EL (cell line): ENCODE data around the gene GH2.
"Not testable (repeated sequence)": the region's sequence is repeated elsewhere in the genome, so short reads cannot be mapped to it uniquely, and the experiment has no call there.

Source experiments
- DNase-seq: peaks from one replicate; pipeline ENCODE4 v3.0.0-alpha.2; 2016

The GH2 gene

GRCh38 chr17:63871646-63872365 is 9.9 kb downstream of the GH2 start:
- peak; percentile 15 for DNase-seq

DNA sequence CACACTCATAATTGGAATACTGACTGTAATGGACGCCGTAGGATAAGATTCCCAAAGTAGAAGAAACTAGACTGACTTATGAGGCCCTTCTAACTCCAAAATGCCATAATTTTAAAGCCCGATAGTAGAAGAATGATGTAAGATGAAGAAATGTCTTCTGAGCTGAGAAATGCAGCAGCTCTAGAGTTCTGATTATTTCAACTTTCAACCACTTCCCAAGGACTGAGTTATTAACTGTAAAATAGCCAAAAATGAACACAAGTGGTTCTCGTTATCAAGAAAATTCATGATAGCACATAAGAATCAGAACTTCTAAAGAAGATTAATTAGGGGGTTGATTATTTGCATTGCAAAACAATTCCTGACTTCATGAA is 11.5 kb downstream of the GH2 start:
- not testable (repeated sequence) for DNase-seq

GRCh38 chr17:63869491-63870291 is 12.1 kb downstream of the GH2 start:
- peak; percentile 54 for DNase-seq

DNA sequence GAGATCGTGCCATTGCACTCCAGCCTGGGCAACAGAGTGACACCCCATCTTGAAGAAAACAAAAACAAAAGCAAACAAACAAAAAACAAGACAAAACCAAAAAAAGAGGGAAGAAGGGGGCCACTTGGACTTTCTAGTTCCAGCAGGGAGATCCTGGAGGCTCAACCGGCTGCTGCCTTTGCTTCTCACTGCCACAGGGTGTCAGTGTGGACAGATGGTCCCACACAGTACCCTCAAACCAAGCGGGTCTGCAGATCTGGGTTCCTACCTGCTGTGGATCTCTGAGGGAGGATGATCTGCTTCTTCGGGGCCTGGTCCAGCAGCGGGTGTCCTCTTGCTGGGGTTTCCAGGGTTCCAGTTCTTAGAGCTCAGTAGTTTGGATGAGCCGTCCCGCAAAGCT is 15.1 kb downstream of the GH2 start:
- DNase-seq: not testable (repeated sequence)

DNA sequence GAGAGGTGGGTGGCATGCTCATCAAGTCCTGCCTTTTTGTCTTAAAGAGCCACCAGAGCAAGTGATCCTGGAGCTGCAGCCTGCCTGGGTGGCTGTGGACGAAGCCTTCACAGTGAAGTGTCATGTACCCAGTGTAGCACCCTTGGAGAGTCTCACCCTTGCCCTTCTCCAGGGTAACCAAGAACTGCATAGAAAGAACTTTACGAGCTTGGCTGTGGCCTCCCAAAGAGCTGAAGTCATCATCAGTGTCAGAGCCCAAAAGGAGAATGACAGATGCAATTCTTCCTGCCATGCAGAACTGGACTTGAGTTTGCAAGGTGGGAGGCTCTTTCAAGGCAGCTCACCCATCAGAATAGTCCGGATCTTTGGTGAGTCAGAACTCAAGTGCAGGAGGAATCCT is 22.5 kb downstream of the GH2 start:
- DNase-seq: no peak

DNA sequence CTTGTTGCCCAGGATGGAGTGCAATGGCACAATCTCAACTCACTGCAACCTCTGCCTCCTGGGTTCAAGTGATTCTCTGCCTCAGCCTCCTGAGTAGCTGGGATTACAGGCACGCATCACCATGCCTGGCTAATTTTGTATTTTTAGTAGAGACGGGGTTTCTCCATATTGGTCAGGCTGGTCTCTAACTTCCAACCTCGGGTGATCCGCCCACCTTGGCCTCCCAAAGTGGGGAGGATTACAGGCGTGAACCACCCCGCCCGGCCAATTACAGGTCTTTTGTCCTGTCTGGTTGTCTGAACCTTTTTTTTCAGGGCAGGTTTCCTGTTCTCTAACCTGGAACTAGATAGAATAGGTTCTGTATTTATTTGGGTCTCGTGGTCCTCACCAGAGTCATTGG is 25.3 kb downstream of the GH2 start:
- not testable (repeated sequence) for DNase-seq

GRCh38 chr17:63855185-63855584 is 26.6 kb downstream of the GH2 start:
- no peak for DNase-seq

DNA sequence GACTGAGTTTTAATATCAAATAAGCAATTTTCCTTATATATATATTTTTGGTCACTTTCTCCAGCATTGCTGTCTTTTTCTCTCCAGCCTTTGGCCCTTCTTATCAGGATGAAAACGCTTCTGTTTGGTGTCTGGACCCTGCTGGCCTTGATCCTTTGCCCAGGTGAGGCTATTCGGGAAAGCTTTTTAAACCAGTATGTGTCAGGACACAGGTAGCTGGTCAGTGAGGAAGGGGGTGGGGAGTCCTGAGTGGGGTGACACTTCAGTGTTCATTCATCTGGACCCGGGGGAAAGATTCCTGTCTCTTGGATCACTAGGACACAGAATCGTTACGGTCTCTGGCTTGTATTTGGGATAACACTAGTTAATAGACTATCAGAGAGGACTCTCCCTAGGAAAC is 27.0 kb downstream of the GH2 start:
- DNase-seq: no peak

- no peak for DNase-seq
These were observed 28.5 kb downstream of the GH2 start for GRCh38 chr17:63853260-63853659.

- DNase-seq: no peak
These were observed 31.3 kb downstream of the GH2 start for GRCh38 chr17:63850401-63850800.

DNA sequence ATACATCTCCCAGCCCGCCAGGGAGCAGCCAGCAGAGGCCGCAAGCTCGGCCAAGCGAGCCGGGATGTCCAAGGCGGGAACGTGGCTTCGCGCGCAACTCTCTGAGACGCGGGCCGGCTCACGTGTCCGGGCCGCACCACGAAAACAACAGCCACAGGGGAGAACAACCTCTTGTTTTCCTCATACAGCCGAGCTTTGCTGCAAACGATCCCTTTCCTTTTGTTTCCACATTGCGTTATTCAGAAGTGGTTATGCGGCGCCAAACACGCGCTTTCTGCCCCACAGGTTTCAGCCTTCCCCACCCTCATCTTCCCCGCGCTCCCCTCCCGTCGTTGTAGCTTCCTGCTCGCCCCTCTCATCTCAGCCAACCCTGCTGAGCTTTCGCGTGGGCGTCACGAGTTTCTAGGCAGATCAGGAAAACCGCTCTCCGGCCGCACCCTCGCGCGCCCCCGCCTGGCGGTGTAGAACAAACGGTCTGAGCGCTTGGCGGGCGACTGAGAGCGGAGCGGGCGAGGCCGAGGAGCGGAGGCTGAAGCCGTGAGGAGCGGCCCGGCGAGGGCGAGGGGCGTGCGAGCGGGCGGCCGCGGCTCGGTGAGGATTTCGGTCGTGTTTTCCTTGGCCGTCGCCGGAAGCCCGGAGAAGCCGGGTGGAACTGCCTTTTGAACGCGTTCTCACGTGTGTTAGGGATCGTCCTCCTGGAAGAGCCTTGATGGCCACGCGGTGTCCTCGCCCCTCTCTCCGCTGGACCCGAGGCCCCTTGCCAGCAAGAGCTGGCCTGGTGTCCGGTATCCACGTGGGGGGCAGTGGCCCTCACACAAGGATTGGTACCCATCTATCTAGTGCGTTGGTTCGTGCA is 32.7 kb downstream of the GH2 start:
- peak; percentile 86 for DNase-seq

DNA sequence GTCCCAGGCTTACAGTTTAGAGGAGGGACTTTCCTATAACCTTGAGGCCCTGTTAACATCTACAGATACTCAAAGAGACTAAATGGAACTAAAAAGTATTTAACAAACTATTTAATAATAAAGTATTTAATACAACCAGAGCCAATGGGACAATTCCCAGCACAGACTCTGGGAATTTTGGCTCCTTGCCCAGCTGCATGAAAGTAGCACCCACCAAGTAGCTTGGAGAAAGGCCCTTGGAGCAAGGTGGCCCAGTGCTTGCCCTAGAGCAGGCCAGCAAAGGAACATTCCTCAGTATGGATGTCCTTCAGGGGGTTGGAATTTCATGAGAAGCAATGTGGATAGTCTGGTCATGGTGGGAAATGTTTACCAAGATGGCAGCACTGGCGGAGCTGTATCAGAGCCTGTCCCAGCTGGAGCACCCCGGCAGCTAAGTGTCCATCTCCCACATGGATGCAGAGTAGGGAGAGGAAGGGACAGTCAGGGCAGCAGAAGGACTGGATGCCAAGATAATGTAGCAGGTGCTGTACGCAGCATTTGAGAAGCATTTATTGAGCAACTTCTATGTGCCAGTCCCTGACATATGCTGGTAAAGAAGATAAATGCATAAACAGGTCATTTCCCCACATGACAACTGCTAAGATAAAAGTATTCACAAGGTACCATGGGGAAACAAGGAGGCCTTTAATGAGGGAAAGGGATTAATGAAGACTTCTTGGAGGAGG is 34.1 kb downstream of the GH2 start:
- DNase-seq: no peak

- DNase-seq: no peak
These were observed 36.2 kb downstream of the GH2 start for GRCh38 chr17:63845509-63845908.

- no peak for DNase-seq
These were observed 37.6 kb downstream of the GH2 start for GRCh38 chr17:63843910-63844677.

GRCh38 chr17:63843387-63843888 is 38.3 kb downstream of the GH2 start:
- peak; percentile 70 for DNase-seq

DNA sequence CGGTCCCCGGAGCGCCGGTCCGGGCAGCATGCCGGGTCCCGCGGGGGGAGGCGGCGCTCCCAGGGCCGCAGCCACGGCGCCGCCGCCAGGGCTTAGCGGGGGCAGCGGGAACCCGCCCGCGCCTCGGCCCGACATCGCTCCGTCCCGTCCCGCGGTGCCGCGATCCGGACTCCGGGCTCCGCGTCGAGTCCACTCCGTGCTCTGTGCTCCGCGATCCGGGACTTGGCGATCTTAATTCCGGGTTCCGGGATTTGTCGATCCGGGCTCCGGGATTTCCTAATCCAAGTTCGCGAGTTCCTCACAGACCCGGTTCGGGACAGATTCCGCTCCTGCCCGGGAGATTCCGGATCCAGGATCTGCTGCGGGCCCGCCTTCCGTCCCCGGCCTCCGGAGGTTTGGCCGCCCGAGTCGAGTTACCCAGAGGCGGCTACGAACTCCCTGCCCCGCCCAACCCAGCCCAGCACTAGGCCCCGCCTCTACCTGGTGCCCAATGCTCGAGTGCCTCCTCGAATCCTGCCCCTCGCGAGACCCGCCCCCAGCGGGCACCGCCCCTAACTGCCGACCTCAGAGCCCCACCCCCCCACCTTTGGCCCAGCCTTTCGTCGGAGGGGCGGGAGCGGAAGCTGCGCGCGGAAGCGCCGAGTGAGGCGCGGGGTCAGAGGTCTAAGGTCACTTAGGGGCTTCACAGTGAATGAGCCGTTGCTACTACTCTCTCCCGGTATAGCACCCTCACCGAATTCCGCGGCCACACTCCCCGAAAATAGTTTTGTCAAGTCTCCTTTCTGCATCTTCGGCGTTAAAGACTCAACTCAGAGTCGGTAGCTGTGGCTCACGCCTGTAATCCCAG is 39.0 kb downstream of the GH2 start, which contains the start of gene SMARCD2:
Gene SMARCD2 (minus strand): TSS at position 146 of the 847 bp plus-strand sequence. CDS start 11 bp downstream, at position 135.
- peak; percentile 99 for DNase-seq

GRCh38 chr17:63842173-63842539 is 39.6 kb downstream of the GH2 start:
- no peak for DNase-seq

DNA sequence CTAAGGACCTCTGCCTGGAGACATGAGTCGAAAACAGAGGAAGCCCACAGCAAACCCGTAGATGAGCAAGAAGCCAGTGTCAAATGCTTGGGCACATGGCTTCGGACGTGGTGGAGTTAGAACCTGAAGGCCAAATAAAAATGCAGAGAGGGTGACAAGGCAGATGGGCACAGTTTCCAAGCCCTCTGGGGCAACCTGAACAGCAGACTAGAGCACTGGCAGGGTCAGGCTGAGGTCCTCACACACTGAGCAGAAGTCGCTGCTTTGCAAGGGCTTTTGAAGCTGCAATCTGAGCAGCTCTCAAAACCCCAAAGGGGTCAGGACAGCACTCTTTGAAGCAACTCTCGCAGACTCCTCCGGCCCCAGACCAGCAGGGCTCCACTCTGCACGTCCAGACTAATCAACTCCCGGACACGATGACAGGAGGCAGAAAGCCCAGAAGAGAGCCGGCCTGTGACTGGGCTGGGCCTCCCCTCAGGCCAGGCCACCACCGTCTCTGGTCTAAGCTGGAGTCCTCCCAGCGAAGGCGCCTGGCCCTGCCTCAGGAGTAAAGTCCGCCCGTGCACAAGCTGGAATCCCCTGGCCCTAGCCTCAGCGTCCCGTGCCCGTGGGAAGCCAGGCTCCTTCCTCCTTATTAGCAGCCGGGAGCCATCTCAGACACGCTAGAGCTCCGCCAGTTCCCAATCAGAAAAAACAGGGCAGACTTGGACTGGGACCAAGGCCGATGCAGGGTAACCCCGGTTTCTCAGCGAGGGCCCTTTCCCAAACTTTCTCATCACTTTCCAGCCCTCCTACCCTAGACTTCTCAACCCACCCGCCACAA is 40.2 kb downstream of the GH2 start:
- peak; percentile 50 for DNase-seq

- DNase-seq: peak; percentile 31
These were observed 41.0 kb downstream of the GH2 start for GRCh38 chr17:63840591-63841349.
